Calu3 (cell line): ENCODE measurements around the gene SASS6. TPM values are rescaled to one million over a fixed set of nuclear protein-coding genes. Genes with fewer than 3 reads are reported as not detected.

Experiments
- BruUV-seq: library from RNA; stranded (reverse); fragments of 400-500 nt; replicated peaks from 2 replicates; lab custom pipeline; 2021; lab: Mats Ljungman, UMichigan
- CTCF ChIA-PET: fragments of 300-600 bp; sonication (Branson Sonifier 250); formaldehyde crosslinking; loops from one replicate; lab custom pipeline; 2022; ENCODE audit warnings: antibody characterized with exemption; lab: Charles Lee
- DNase-seq: peaks from one replicate; pipeline ENCODE4 v3.0.0; 2022
- H3K27ac Mint-ChIP-seq: one replicate; pipeline ENCODE4 v1.8.0; 2022; ENCODE audit warnings: mixed read lengths; ENCODE audit not compliant: unreplicated experiment
- H3K27me3 Mint-ChIP-seq: one replicate; pipeline ENCODE4 v1.8.0; 2022; ENCODE audit warnings: mixed read lengths; ENCODE audit not compliant: unreplicated experiment
- H3K36me3 Mint-ChIP-seq: one replicate; pipeline ENCODE4 v1.8.0; 2022; ENCODE audit warnings: mild to moderate bottlenecking, moderate library complexity, mixed read lengths; ENCODE audit not compliant: insufficient read depth, unreplicated experiment
- H3K4me1 Mint-ChIP-seq: one replicate; pipeline ENCODE4 v1.8.0; 2022; ENCODE audit warnings: mild to moderate bottlenecking, low read depth, mixed read lengths; ENCODE audit not compliant: unreplicated experiment
- H3K4me3 Mint-ChIP-seq: one replicate; pipeline ENCODE4 v1.8.0; 2022; ENCODE audit warnings: mild to moderate bottlenecking, low read depth, moderate library complexity, mixed read lengths; ENCODE audit not compliant: unreplicated experiment
- H3K9me3 Mint-ChIP-seq: one replicate; pipeline ENCODE4 v1.8.0; 2022; ENCODE audit warnings: low read depth, mixed read lengths; ENCODE audit not compliant: unreplicated experiment
- CTCF ChIP-seq: fragments of 200-600 bp; IDR thresholded peaks from one replicate; pipeline ENCODE4 v1.8.0; 2022; ENCODE audit warnings: antibody characterized with exemption; ENCODE audit not compliant: unreplicated experiment
- intact Hi-C: fragments of 100-400 bp; cut with micrococcal nuclease; formaldehyde crosslinking; loops from one replicate; pipeline ENCODE4 v1.10.0; 2022; ENCODE audit not compliant: unreplicated experiment
- total RNA-seq: library from RNA; stranded (reverse); gene quantifications from 2 replicates; pipeline ENCODE4 v1.2.3, GENCODE V29; 2022

Gene SASS6
- total RNA-seq, 1 experiment from 2014 or later = 8.2 TPM

GRCh38 chr1:100101564-100101963 is 31.2 kb downstream of the SASS6 start:
- BruUV-seq = no TSS peak
- Mint-ChIP-seq H3K27ac (no peak overlapping the region), H3K36me3 (peaks cover 2% of the 10 kb centered on the region), H3K4me3 (no peak overlapping the region), H3K9me3 (no peaks in the 10 kb centered on the region), H3K4me1 (no peaks in the 10 kb centered on the region), H3K27me3 (no peaks in the 10 kb centered on the region)
- DNase-seq = no peak
- CTCF ChIA-PET = no interaction called here
- intact Hi-C loops = no loop called here
- no peak for TF ChIP-seq CTCF

DNA sequence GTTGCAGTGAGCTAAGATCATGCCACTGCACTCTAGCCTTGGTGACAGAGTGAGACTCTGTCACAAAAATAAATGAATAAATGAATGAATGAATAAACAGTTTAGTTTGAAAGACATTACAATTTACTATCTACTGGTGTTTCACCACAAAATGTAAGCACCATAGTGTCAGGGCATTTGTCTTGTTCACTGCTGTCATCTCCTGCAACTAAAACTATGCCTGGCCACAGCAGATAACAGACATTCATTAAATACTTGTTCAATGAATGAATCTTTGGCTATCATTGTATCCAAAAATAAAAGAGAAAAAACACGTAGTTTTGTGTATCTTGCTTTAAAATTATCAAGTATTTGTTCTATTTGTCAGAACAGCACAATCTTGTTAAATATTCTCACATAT is 32.5 kb downstream of the SASS6 start:
- DNase-seq = no peak
- intact Hi-C loops = no loop called here
- Mint-ChIP-seq H3K4me3 (no peak overlapping the region), H3K4me1 (no peaks in the 10 kb centered on the region), H3K36me3 (no peaks in the 10 kb centered on the region), H3K27me3 (no peaks in the 10 kb centered on the region), H3K27ac (no peak overlapping the region), H3K9me3 (no peaks in the 10 kb centered on the region)
- TF ChIP-seq CTCF = no peak
- CTCF ChIA-PET = no interaction called here
- no TSS peak for BruUV-seq

DNA sequence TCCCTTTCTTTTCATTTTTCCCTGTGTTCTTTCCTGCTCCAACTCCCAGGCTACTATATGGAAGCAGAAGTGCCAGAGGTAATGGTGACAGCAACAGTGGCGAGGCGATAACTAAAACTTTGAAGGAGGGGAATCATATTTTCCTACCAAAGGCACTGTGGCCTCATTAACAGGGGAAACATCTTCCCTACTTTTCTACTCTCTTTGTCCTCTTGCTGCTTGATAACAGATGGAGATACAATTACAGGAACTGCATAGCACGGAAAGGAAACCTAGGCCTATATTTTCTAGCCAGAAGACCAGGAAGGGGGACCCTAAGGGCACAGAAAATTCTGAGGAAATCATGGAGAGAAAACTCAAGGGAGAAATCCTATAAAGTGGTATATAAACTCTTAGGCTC is 42.3 kb downstream of the SASS6 start:
- no peaks in the 10 kb centered on the region for H3K9me3 Mint-ChIP-seq
- H3K36me3 Mint-ChIP-seq = peaks cover 11% of the 10 kb centered on the region
- no peak for TF ChIP-seq CTCF
- BruUV-seq = no TSS peak
- CTCF ChIA-PET = no interaction called here
- H3K4me1 Mint-ChIP-seq = no peaks in the 10 kb centered on the region
- no peak overlapping the region for H3K4me3 Mint-ChIP-seq
- no peaks in the 10 kb centered on the region for H3K27me3 Mint-ChIP-seq
- intact Hi-C loops = no loop called here
- no peak overlapping the region for H3K27ac Mint-ChIP-seq
- DNase-seq = no peak

DNA sequence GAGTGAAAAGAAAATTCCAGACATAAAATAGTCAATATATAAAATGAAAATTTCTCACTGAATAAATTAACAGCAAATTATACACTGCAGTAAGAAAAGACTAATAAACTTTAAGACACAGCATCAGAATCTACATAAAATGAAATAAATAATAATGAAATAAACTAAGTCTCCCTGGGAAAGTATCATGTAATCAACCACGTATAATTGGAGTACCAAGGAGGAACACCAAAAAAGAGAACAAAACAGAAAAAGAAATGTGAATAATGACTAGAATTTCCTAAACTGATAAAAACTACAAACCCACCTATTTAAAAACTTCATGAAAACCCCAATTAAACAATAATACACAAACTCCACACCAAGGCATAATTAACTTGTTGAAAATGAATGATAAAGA is 43.6 kb downstream of the SASS6 start:
- Mint-ChIP-seq H3K27ac (no peak overlapping the region), H3K27me3 (no peaks in the 10 kb centered on the region), H3K4me3 (no peak overlapping the region), H3K9me3 (no peaks in the 10 kb centered on the region), H3K4me1 (no peaks in the 10 kb centered on the region), H3K36me3 (peaks cover 11% of the 10 kb centered on the region)
- intact Hi-C loops = no loop called here
- no peak for TF ChIP-seq CTCF
- BruUV-seq = no TSS peak
- no peak for DNase-seq
- CTCF ChIA-PET = no interaction called here
